Mucosa of rectum (tissue), 2 donors: ENCODE results near the gene ANKLE1.

ENCODE experiments used
- H3K27ac ChIP-seq, 2 donors: one replicate each; pipeline ENCODE4 v1.7.0; 2013; ENCODE audit warnings: inconsistent platforms in 2 of 2, low read depth in 2 of 2, low read length in 2 of 2
- H3K27me3 ChIP-seq, 2 donors: one replicate each; pipeline ENCODE4 v1.7.0; 2013; ENCODE audit warnings: low read length in 2 of 2; ENCODE audit not compliant: control insufficient read depth in 2 of 2, insufficient read depth in 2 of 2
- H3K36me3 ChIP-seq, 2 donors: one replicate each; pipeline ENCODE4 v1.7.0; 2013; ENCODE audit warnings: low read length in 2 of 2; ENCODE audit not compliant: control insufficient read depth in 2 of 2, insufficient read depth in 2 of 2
- H3K4me1 ChIP-seq, 2 donors: one replicate each; pipeline ENCODE4 v1.7.0; 2013; ENCODE audit warnings: low read length in 2 of 2, mild to moderate bottlenecking in 1 of 2; ENCODE audit not compliant: control insufficient read depth in 2 of 2, insufficient read depth in 2 of 2
- H3K4me3 ChIP-seq, 2 donors: one replicate each; pipeline ENCODE4 v1.7.0; 2013; ENCODE audit warnings: low read length in 2 of 2
- H3K9ac ChIP-seq, 2 donors: one replicate each; pipeline ENCODE4 v1.7.0; 2013; ENCODE audit warnings: low read length in 2 of 2, low read depth in 1 of 2, mild to moderate bottlenecking in 1 of 2
- H3K9me3 ChIP-seq, 2 donors: one replicate each; pipeline ENCODE4 v1.7.0; 2013; ENCODE audit warnings: low read length in 2 of 2; ENCODE audit not compliant: control insufficient read depth in 2 of 2
- donor health status: healthy.
- donor health status: Normal muscosa, but diverticular disease.

Gene ANKLE1, protein sequence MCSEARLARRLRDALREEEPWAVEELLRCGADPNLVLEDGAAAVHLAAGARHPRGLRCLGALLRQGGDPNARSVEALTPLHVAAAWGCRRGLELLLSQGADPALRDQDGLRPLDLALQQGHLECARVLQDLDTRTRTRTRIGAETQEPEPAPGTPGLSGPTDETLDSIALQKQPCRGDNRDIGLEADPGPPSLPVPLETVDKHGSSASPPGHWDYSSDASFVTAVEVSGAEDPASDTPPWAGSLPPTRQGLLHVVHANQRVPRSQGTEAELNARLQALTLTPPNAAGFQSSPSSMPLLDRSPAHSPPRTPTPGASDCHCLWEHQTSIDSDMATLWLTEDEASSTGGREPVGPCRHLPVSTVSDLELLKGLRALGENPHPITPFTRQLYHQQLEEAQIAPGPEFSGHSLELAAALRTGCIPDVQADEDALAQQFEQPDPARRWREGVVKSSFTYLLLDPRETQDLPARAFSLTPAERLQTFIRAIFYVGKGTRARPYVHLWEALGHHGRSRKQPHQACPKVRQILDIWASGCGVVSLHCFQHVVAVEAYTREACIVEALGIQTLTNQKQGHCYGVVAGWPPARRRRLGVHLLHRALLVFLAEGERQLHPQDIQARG

DNA sequence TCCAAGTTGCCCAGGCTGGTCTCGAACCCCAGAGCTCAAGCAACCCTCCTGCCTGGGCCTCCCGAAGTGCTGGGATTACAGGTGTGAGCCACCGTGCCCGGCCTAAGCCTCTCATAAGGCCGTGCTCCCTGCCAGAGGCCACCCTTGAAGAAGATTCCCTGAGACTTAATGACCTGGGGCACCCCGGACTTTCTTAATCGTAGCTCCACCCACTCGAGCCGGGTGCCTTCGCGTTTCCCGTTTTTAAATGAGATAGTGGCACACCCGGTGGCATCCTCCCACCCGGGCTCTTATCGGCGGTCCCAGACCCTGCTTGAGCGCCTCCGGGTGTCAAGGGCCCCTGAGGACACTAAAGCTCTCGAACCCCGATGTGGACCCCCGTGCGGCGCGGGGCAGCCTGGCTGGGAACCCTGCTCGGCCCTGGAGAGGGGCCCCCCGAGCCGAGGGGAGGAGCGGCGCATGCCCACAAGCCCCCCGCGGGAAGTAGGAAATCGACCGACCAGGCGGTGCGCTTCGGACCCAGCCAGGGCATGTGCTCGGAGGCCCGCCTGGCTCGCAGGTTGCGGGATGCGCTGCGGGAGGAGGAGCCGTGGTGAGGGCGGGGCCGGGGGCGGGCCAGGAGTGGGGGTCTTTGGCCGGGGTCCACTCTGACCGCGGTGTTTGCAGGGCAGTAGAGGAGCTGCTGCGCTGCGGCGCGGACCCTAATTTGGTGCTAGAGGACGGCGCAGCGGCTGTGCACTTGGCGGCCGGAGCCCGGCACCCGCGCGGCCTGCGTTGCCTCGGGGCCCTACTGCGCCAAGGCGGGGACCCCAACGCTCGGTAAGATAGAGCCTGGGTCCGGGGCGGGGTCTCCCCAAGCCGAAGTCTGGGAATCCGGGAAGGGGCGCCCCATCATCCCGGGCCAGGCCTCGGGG, at the start of gene ANKLE1:
Gene ANKLE1, plus strand, starts transcription at position 511 of the 914 bp plus-strand sequence. Its CDS starts 20 bp downstream, at position 531.
- Histone ChIP-seq H3K27me3 (peaks cover 0 to 4% of the 10 kb centered on the region in 2 donors), H3K9me3 (no peaks in the 10 kb centered on the region), H3K9ac (peak within 1 kb of the TSS; percentile 24 to 43), H3K4me3 (peak within 1 kb of the TSS; percentile 56 to 61), H3K27ac (no peak within 1 kb of the TSS), H3K36me3 (peaks cover 5 to 8% of the 10 kb centered on the region in 2 donors), H3K4me1 (peaks cover 9 to 11% of the 10 kb centered on the region in 2 donors)

DNA sequence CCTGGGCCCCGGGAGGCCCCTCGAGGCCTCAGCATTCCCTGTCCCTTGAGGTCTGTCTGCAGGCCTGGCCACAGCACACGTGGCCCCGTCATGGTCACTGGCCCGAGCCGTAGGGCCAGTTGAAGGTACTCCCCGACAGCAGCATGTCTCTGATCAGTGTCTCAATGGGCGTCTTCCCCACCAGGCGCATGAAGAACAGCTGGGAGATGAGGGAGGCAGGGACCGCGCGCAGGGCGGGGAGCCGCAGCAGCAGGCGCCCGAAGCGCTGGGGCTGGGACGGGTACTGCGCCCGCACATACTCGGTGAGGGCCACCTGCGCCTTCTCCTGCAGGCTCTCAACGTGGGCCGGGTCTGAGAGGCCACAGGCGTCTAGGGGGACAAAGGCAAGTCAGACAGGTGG, 49.4 kb upstream of the ANKLE1 start:
- no peaks in the 10 kb centered on the region for H3K9me3 ChIP-seq
- H3K36me3 ChIP-seq = peaks cover 28 to 39% of the 10 kb centered on the region in 2 donors
- no peak overlapping the region for H3K4me3 ChIP-seq
- peaks cover 18 to 21% of the 10 kb centered on the region in 2 donors for H3K4me1 ChIP-seq
- H3K9ac ChIP-seq = no peak overlapping the region
- H3K27ac ChIP-seq = no peak overlapping the region
- H3K27me3 ChIP-seq = no peaks in the 10 kb centered on the region

DNA sequence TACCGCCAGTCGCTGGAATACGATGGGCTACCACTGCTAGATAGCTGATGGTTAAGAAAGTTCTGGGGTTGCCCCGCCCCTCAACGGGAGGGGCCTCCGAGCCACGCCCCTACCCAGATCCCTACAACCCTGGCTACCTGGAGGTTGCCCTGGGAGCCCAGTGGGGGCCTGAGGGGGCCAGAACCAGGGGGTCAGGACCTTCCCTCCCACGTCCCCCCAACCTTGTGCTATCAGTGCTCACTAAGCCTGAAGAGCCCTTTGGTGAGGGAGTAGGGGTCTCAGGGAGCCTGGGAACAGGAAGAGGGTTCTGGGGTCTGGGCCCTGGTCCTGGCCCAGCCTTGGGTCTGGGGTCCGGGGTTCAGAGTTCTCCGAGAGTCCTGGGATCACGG, 46.8 kb upstream of the ANKLE1 start:
- Histone ChIP-seq H3K27me3 (no peaks in the 10 kb centered on the region), H3K27ac (peak overlapping the region; percentile 68 to 75), H3K9me3 (no peaks in the 10 kb centered on the region), H3K4me1 (peaks cover 22 to 29% of the 10 kb centered on the region in 2 donors), H3K4me3 (peak overlapping the region; percentile 60 to 63), H3K36me3 (peaks cover 36 to 41% of the 10 kb centered on the region in 2 donors), H3K9ac (peak overlapping the region in 1 of 2 donors; percentile 27)

GRCh38 chr19:17235300-17235970, 46.3 kb upstream of the ANKLE1 start:
- H3K27me3 ChIP-seq = no peaks in the 10 kb centered on the region
- no peaks in the 10 kb centered on the region for H3K9me3 ChIP-seq
- peaks cover 37 to 42% of the 10 kb centered on the region in 2 donors for H3K36me3 ChIP-seq
- H3K4me3 ChIP-seq = peak overlapping the region; percentile 60 to 63
- peak overlapping the region; percentile 68 to 75 for H3K27ac ChIP-seq
- H3K9ac ChIP-seq = peak overlapping the region in 1 of 2 donors; percentile 27
- H3K4me1 ChIP-seq = peaks cover 23 to 34% of the 10 kb centered on the region in 2 donors

DNA sequence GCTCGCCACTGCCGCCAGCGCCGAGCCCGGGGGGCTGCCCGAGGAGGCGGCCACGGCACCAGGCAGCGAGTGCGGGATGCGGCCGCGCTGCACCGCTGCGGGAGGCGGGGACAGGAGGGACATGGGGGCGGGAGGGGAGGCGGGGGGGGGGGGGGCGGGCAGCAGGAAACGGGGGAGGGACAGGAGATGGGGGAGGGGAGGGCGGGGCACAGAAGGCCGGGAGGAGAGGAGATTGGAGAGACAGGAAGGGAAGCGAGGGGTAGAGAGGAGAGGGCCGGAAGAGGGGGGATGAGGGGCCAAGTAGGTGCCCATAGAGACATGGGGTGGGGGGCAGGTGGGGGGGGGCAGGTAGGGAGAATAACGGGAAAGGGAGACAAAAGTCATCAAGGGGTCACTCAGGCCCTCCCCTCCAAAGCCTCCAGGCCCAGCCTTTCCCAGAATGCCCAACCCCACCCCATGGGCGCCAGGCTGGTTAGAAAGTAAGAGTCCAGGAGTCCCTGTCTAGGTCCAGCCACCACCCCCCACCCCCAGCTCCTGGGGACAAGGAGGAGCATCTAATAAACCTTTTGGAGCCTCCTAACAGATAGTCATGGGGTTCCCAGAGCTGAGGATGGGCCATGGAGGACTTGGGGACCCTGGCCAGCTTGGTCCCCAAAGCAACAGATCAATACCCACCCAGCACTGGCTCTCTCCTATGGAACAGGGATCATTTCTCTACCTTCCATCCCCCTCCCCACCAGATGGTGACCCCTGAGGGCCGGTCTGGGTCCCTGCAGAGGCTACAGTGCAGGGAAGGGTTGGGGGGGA, 45.5 kb upstream of the ANKLE1 start:
- Histone ChIP-seq H3K9ac (peak overlapping the region in 1 of 2 donors; percentile 27), H3K36me3 (peaks cover 36% of the 10 kb centered on the region in 2 donors), H3K27ac (peak overlapping the region; percentile 68 to 75), H3K9me3 (no peaks in the 10 kb centered on the region), H3K4me3 (peak overlapping the region; percentile 60 to 63), H3K4me1 (peaks cover 30 to 42% of the 10 kb centered on the region in 2 donors), H3K27me3 (no peaks in the 10 kb centered on the region)

- Histone ChIP-seq H3K27ac (peak overlapping the region; percentile 29 to 48), H3K4me1 (peaks cover 33 to 46% of the 10 kb centered on the region in 2 donors), H3K9ac (no peak overlapping the region), H3K27me3 (no peaks in the 10 kb centered on the region), H3K36me3 (peaks cover 29 to 32% of the 10 kb centered on the region in 2 donors), H3K4me3 (peak overlapping the region in 1 of 2 donors; percentile 48), H3K9me3 (no peaks in the 10 kb centered on the region)
These were observed 44.7 kb upstream of the ANKLE1 start for GRCh38 chr19:17236811-17237543.

DNA sequence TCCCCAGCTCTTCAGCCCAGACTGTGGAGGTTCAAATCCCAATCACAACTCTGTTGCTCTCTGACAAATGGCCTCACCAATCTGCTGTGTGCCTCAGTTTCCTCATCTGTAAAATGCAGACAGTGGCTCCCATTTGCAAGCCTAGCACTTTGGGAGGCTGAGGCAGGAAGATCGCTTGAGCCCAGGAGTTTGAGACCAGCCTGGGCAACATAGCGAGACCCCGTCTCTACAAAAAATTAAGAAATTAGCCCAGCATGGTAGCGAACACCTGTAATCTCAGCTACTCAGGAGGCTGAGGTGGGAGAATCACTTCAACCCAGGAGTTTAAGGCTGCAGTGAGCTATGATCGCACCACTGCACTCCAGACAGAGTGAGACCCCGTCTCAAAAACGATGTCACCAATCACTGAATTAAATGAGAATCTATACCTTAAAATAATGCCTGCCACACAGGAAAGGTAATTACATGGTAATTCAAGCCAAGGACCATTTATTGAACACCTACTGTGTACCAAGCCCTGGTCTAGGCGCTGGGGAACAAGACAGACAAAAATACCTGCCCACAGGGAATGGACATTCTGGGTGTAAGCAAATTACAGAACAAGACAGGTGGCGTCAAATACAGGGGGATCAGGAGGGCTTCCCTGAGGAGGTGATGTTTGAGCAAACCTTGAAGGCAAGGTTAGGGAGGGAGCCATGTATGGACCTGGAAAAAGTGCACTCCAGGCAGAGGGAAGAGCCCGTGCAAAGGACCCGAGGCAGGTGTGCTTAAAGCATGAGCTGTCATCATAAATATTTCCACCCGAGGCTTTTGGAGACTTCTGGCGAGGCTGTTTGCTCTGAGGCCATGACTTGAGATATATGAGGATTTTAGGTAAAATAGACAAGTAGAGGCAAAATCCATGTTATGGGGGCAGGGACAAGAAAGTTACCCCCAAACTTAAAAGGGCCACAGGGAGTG, 43.7 kb upstream of the ANKLE1 start:
- Histone ChIP-seq H3K27me3 (no peaks in the 10 kb centered on the region), H3K9me3 (no peaks in the 10 kb centered on the region), H3K4me3 (no peak overlapping the region), H3K36me3 (peaks cover 22 to 23% of the 10 kb centered on the region in 2 donors), H3K9ac (no peak overlapping the region), H3K4me1 (peaks cover 42 to 56% of the 10 kb centered on the region in 2 donors), H3K27ac (no peak overlapping the region)
